HL-60/S4 treated with phorbol 12-myristate 13-acetate at 8.2 ng/mL for 4 days and 3 days (cell line): ENCODE measurements around the gene HLA-G.
"Not testable (repeated sequence)": the region's sequence is repeated elsewhere in the genome, so short reads cannot be mapped to it uniquely, and the experiment has no call there.

Source experiments
- in situ Hi-C: fragments of 300-500 bp; cut with MboI; formaldehyde crosslinking; loops from 2 replicates; pipeline ENCODE4 v1.15.0; 2022; ENCODE audit warnings: low sequenced_read_pairs

HLA-G gene

DNA sequence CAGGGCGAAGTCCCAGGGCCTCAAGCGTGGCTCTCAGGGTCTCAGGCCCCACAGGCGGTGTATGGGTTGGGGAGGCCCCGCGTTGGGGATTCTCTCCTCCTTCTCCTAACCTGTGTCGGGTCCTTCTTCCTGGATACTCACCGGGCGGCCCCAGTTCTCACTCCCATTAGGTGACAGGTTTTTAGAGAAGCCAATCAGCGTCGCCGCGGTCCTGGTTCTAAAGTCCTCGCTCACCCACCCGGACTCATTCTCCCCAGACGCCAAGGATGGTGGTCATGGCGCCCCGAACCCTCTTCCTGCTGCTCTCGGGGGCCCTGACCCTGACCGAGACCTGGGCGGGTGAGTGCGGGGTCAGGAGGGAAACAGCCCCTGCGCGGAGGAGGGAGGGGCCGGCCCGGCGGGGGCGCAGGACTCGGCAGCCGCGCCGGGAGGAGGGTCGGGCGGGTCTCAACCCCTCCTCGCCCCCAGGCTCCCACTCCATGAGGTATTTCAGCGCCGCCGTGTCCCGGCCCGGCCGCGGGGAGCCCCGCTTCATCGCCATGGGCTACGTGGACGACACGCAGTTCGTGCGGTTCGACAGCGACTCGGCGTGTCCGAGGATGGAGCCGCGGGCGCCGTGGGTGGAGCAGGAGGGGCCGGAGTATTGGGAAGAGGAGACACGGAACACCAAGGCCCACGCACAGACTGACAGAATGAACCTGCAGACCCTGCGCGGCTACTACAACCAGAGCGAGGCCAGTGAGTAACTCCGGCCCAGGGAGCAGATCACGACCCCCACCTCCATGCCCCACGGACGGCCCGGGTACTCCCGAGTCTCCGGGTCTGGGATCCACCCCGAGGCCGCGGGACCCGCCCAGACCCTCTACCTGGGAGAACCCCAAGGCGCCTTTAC is at the start of gene HLA-G:
TSS of gene HLA-G (plus strand) at position 247 of the 892 bp plus-strand sequence. CDS start at position 267, 20 bp downstream.
- in situ Hi-C loops, result no loop called here

DNA sequence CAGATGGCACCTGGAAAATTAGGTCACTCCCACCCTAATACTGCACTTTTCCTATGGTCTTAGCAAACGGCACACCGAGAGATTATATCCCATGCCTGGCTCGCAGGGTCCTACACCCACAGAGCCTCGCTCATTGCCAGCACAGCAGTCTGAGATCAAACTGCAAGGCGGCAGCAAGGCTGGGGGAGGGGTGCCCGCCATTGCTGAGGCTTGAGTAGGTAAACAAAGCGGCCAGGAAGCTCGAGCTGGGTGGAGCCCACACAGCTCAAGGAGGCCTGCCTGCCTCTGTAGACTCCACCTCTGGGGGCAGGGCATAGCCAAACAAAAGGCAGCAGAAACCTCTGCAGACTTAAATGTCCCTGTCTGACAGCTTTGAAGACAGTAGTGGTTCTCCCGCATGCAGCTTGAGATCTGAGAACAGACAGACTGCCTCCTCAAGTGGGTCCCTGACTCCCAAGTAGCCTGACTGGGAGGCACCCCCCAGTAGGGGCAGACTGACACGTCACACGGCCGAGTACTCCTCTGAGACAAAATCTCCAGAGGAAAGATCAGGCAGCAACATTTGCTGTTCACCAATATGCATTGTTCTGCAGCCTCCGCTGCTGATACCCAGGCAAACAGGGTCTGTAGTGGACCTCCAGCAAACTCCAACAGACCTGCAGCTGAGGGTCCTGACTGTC is 47.5 kb upstream of the HLA-G start:
- in situ Hi-C loops, result not testable (repeated sequence)

DNA sequence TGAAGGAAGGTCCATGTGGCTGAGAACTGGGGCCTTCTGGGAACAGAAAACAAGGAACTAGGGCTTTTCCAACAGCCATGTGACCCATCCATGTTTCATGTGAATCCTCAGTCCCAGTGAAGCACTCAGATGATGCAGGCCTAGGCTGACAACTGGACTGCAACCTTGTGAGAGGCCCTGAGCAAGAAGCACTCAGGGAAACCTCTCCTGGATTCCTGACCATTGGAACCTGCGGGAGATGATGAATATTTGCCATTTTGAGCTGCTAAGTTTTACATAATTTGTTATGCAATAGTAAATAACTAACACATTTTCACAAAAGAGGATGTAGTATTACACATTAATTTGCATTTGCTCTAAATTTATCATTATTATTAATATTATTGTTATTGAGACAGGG is 38.4 kb upstream of the HLA-G start:
- in situ Hi-C loops, result no loop called here

DNA sequence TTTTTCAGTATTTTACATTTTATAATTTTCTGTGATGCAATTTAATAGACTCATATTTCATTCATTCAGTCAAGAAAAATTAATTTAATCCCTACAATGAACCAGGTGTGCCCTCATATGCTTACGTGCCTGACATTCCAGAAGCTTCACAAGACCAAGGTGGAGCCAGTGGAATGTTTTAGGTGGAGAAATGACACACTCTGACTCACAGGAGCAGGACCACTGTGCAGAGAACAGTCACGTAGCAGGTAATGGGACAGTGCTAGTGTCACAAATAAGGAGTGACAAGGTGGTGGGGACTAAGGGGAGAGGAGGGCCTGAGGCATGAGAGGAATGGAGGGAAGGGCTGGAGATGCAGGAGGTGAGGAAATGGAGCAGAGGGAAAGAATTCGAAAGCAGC is 37.0 kb upstream of the HLA-G start:
- in situ Hi-C loops, result no loop called here

DNA sequence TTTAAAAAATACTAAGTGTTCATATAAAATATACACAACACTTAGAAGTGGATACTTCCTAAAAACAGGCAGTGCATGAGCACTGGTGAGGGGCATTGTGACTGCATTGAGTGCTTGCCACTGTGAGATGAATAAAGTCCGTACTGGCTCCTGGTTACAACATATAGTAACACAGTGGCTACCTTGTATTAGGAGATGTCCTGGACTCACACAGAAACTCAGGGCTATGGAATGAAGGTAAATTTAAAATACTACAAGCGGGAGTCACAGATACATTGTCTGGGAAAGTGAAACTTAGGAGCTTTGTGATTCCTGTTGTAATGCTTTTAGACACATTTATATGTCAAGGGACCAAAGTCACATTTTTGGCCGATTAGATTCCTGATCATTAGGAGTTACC is 36.5 kb upstream of the HLA-G start:
- in situ Hi-C loops, result no loop called here

DNA sequence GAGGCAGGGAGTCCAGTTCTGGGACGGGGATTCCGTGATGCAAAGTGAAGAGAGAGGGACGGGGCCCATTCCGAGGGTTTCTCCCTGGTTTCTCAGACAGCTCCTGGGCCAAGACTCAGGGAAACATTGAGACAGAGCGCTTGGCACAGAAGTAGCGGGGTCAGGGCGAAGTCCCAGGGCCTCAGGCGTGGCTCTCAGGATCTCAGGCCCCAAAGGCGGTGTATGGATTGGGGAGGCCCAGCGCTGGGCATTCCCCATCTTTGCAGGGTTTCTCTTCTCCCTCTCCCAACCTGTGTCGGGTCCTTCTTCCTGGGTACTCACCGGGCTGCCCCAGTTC is 35.9 kb upstream of the HLA-G start:
- in situ Hi-C loops, result no loop called here

DNA sequence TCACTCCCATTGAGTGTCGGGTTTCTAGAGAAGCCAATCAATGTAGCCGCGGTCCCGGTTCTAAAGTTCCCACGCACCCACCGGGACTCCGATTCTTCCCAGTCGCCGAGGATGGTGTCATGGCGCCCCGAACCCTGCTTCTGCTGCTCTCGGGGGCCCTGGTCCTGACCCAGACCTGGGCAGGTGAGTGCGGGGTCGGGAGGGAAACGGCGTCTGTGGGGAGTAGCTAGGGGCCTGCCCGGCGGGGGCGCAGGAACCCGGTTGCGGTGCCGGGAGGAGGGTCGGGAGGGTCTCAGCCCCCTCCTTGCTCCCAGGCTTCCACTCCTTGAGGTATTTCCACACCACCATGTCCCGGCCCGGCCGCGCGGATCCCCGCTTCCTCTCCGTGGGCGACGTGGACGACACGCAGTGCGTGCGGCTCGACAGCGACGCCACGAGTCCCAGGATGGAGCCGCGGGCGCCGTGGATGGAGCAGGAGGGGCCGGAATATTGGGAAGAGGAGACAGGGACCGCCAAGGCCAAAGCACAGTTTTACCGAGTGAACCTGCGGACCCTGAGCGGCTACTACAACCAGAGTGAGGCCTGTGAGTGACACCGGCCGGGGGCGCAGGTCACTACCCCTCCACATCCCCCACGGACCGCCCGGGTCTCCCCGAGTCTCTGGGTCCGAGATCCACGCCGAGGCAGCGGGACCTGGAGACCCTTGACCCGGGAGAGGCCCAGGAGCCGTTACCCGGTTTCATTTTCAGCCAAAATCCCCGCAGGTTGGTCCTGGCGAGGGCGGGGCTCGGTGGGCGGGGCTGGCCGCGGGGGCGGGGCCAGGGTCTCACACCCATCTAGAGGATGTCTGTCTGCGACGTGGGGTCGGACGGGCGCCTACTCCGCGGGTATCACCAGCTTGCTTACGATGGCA is 35.2 kb upstream of the HLA-G start:
- in situ Hi-C loops, result no loop called here

DNA sequence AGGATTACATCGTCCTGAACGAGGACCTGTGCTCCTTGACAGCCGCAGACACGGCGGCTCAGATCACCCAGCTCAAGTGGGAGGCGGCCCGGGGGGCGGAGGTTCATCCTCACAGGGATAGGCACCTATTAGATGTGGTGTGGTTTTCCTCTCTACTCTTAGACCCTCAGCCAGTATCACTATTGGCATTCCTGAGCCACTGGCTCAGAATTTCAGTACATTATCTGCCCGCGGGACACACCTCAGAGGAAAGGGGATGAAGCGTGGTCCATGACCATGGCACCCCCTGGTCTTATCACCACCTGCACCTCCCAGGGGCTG is 34.6 kb upstream of the HLA-G start:
- in situ Hi-C loops, result no loop called here

DNA sequence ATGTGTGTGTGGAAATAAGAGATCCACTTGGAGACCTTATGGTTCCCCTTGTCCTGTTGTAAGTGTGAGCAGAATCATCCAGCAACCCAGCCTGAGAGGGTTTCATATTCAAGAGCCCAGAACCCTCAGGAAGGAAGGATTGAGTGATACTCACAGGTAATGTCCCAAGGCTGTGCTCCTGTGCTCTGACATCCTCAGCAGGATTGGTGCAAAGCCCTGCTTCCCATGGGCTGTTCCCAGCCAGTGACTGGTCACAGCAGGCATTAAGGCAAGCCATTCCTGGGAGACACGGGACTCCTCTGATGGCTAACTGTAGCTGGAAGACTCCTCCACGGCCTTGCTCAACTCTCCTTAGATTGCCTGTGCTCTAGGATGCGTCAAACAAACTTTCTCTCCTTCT is 33.8 kb upstream of the HLA-G start:
- in situ Hi-C loops, result no loop called here

DNA sequence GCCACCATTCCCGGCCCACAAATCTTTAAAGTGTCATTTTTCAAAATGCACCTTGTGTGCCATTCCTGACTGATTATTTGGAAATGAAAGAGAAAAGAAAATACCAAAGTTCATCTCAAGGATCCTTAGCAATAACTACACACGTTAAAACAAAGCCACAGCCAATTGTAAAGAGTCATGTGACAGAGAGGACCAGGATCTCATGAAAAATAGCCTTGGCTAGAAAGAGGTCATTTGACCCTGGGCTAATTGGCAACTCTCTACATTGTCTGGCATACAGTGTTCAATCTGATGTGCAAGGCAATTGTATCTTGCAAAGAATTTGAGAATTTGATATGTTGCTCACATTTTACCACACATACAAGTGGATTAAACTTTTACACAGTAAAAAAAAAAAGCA is 31.6 kb upstream of the HLA-G start:
- in situ Hi-C loops, result no loop called here

DNA sequence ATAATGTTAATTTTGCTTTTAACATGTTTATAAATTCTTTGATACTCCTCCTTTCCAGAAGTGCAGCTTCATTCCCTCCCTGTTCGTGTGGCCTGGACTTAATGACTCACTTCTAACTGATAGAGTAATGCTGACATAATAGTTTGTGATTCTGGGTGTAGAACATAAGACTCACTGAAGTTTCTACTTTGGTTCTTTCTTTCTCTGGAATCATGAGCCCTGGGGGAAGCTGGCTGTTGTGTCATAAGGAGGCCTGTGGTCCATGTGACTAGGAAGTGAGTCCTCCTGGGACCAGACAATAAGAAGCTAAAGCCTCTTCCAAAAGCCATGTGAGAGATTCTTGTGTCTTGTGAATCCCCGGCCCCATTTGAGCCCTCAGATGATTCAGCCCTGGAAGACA is 30.5 kb upstream of the HLA-G start:
- in situ Hi-C loops, result no loop called here

DNA sequence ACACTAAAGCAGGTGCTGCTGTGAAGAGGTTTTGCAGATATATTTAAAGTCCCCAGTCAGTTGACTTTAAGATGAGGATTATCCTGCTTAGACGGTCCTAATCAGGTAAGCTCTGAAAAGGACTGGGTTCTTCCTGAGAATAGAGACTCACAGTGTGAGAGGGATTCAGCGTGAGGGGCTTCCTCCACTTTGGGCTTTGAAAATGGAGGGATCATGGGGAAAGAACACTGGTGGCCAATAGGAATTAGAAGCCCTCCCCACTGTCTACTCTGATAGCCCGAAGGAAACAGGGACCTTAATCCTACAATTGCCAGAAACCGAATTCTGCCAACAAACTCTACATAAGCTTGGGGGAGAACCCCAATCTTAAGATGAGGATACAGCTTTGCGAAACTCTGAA is 29.7 kb upstream of the HLA-G start:
- in situ Hi-C loops, result no loop called here

DNA sequence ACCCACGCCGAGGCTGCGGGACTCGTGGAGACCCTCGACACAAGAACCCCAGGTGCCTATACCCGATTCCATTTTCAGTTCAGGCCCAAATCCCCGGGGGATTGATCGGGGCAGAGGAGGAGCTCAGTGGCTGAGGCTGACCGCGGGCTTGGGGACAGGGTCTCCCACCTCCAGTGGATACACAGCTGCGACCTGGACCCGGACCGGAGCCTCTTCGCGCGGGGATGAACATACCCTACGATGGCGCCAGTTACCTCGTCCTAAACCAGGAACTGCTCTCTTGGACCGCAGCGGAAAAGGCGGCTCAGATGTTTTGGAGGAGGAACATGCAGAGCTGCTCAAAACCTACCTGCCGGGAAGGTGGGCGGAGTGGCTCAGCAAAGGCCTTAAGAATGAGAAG is 27.4 kb upstream of the HLA-G start:
- in situ Hi-C loops, result no loop called here

DNA sequence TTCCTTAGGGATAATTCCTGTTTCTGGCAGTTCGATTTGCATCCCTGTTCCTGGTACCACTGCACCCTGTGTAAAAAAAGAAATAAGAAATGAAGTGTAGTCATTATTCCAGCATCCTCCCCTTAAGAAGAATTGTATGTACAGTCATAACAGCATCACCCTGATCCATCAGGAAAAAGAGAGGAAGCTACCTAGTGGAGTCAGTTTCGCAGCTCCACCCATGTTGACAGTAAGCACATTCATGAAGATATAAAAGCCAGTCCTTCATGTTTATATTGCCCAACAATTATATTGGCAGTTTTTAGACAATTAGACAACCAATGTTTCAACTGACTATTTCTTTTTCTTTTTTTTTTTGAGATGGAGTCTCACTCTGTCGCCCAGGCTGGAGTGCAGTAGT is 21.2 kb upstream of the HLA-G start:
- in situ Hi-C loops, result no loop called here

DNA sequence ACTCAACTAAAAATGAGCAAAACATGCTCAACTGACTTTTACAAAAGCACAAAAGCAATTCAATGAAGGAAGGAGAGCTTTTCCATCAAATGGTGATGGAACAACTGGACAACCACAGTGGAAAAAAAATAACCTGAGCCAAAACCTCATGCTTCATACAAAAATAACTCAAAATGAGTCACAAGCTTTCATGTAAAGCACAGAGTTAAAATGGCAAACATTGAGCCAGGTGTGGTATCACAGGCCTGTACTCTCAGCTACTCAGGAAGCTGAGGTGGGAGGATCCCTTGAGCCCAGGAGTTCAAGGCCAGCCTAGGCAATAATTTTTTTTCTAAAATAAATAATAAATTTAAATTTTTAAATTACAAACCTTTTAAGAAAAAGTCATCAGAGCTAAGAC is 18.4 kb upstream of the HLA-G start:
- in situ Hi-C loops, result no loop called here

DNA sequence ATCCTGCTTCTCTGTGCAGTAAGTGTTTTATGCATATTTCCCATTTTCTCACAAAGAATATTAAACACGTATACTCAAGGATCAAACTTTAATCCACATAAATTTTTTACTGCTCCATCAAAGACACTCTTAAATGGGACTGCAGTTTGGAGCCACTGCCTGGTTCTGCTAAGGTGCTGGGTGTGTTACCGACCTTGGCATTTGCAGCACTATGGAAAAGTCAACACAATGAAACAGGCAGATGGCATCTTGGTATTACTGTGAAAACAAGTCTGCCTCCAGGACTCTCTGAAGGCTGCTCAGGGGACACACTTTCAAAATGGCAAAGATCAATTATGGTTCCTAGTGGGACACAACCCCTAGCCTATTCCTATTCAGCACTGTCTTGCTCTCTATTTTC is 17.3 kb upstream of the HLA-G start:
- in situ Hi-C loops, result no loop called here

DNA sequence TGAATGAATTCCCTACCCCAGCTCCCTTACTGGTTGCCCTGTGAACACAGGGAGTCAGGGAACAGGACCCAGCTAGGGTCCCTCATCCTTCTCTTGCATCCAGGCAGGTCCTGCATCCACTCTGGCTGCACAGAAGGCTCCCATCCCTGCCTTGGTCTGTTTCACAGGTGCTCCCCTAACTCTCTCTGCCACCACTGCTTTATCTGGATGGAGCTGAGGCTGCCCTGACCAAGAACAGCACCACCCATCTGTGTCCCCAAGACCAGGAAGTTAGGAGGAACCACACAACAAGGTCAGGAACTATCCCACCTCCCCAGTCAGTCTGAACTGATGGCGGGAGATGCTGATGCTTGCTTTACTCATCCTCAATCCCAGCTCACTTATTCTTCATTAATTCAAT is 16.2 kb upstream of the HLA-G start:
- in situ Hi-C loops, result no loop called here

DNA sequence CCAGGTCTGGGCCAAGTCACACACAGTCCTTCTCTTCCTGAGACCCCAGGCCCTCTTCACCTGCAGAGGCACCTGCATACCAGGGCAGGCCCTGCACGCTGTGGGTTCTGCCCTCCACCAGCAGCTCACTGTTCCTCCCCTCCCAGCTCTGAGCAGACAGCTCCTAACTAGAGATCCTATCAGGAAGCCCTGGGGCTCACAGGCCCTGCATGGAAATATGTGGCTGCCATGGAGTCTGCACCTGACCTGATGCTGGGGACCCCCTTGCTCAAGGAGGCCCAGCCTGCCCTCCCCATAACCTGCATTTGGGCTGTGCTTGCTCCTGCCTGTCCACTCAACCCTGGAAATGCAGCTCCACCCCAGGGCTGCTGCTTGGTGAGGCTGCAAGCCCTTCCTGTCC is 14.6 kb upstream of the HLA-G start:
- in situ Hi-C loops, result no loop called here

DNA sequence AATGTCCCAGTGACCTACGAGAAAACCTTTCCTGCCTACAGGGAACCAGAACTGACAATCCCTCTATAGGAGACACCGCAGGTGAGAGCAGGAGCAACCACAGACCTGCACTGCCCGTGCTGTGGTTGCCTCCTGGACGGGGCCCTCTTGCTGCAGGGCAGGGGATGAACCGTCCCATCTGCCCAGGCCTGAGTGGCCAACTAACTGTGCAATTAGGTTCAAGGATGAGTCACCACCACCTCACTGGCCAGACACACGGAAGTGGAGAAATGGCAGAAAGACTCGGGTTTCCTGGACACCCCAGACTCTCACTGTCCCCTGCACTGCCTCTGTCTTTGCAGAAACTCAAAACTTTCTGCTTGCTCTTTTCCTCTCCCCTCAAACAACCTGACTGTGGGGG is 13.8 kb upstream of the HLA-G start:
- in situ Hi-C loops, result no loop called here

DNA sequence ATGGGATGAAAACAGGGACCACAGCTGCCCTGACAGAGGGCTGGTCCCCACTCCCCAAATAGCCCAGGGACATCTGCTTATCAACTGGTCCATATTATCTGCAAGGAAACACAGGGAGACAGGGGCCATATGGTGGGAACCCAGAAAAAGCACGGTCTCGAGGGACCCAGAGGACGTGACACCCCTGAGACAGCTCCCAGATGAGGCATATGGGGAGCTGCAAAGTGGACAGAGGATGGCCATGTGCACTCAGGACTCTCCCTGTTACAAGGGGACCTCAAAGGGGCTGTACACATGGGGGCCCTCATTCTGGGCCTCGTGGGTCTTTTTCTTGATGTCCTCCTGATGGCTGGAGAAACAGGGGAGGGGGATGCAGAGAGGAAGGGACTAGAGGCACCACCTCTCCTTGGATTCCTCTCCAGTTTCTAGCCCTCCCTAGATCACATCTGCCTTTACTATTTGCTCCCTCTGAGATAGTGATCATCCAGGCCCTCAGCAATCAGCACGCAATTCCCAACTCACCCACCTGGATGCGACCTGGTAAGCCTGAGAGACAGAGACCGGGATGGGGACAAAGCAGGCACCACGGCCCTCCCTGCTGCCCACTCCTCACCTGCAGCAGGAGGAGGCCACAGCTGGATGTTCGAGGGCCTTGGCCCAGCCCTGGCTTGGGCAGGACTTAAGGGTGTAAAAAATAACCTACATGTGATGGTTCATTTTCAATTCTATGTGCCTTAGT is 13.1 kb upstream of the HLA-G start:
- in situ Hi-C loops, result no loop called here

DNA sequence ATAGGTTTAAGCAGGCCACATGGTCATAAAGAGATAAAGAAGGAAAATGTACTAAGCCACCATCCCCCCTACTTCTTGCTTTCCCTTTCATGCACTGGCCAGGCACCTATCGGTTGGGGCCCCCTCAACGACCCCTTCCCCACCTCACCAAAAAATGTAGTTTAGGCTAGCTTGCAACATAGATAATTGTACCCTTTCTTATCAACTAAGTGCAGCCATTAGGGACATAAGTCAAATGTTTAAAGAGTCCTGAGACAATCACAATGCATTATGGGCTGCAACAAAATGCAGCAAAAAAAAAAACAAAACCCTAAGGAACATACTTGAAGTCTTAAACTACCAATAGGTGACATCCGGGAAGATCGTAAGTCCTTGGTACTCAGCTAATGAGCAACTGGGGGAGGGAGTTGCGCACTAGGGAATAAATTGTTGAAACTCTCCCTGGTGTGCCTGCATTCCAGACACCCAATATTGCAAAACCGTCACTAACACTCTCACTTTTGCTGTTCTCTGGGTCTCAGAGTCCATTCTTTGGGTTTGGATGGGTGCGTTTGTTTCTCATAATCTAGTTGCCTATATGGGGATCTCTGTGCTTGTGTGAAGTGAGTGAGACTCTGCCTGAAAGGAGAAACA is 12.4 kb upstream of the HLA-G start:
- in situ Hi-C loops, result no loop called here
